Measurements from ENCODE around the gene TWIST2. TPM values are rescaled to one million over a fixed set of nuclear protein-coding genes. Genes with fewer than 3 reads are reported as not detected.

The TWIST2 gene
- total RNA-seq, 2 donors from 2014 or later, result 23.5 to 52.9 TPM

DNA sequence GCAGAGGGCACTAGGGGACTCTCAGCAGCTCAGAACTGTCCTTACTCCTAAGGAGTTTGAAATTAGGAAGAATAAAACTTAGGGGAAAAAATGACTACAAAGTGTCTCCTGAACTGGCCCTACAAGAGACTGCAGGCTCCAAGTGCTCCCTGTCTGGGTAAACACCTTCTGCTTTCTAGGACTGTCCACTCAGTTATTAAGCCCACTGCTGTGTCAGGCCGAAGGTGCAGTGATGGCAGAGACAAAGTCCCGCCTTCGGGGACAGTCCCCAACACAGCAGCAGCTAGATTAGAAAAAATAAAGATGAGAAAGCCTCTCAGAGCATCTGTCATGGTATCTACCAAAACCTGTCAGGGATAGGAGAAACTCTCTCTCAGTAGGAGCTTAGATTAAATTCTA lies 28.3 kb downstream of the TWIST2 start:
- Histone ChIP-seq H3K27ac (peak overlapping the region; percentile 62 to 68), H3K36me3 (no peaks in the 10 kb centered on the region), H3K27me3 (replicated peaks; ENCODE audit: insufficient read depth) (no peaks in the 10 kb centered on the region), H3K4me1 (replicated peaks) (no peaks in the 10 kb centered on the region), H3K9me3 (no peaks in the 10 kb centered on the region), H3K4me3 (no peak overlapping the region)
- WGBS, result 87% methylated on average over 3 of the region's 3 CpGs
- DNase-seq (ENCODE audit: low spot score), result no peak
- no peak for TF ChIP-seq POLR2A (IDR thresholded peaks at IDR 0.05)
- TF ChIP-seq, protein P1, sequence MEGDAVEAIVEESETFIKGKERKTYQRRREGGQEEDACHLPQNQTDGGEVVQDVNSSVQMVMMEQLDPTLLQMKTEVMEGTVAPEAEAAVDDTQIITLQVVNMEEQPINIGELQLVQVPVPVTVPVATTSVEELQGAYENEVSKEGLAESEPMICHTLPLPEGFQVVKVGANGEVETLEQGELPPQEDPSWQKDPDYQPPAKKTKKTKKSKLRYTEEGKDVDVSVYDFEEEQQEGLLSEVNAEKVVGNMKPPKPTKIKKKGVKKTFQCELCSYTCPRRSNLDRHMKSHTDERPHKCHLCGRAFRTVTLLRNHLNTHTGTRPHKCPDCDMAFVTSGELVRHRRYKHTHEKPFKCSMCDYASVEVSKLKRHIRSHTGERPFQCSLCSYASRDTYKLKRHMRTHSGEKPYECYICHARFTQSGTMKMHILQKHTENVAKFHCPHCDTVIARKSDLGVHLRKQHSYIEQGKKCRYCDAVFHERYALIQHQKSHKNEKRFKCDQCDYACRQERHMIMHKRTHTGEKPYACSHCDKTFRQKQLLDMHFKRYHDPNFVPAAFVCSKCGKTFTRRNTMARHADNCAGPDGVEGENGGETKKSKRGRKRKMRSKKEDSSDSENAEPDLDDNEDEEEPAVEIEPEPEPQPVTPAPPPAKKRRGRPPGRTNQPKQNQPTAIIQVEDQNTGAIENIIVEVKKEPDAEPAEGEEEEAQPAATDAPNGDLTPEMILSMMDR (IDR thresholded peaks at IDR 0.05), result no peak
- TF ChIP-seq POLR2AphosphoS5 (IDR thresholded peaks at IDR 0.05), result no peak
- intact Hi-C loops (cut with DNase I), result no loop called here

DNA sequence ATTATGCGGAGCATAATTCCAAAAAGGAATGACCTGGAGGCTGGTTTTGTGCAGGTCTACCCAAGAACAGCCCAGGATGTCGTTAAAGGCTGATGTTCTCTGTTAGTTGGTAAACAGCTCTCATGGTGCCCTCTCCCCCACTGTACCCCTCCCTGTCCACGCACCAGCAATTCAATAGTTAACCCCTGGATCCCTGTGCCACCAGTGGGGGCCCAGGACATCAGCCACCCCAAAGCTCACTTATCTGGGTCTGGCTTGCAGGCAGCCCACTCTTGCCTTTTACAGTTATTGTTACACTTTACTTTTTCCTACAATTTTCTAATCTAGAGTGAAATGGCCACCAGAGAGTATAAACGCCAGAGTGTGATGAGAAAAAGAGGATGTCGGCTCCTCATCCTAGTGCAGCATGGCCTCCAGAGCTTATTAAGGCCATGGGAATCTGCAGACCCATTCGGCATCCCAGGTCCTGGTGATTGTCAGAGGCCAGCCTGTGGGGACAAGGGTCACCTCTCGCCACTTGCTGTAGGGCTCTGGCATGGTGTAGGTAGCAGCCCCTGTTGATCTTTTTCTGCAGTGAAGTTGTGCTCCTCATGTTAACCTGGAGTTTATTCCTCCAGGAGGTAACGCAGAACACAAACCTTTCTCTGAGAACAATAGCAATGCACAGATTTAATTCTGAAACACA lies 30.3 kb downstream of the TWIST2 start:
- 87% methylated on average over 8 of the region's 8 CpGs for WGBS
- no peaks in the 10 kb centered on the region for H3K27me3 ChIP-seq (replicated peaks; ENCODE audit: insufficient read depth)
- H3K4me1 ChIP-seq (replicated peaks), result no peaks in the 10 kb centered on the region
- intact Hi-C loops (cut with DNase I), result no loop called here
- DNase-seq (ENCODE audit: low spot score), result no peak
- no peak overlapping the region for H3K4me3 ChIP-seq
- H3K27ac ChIP-seq, result peak overlapping the region in 1 of 2 donors; percentile 8
- no peaks in the 10 kb centered on the region for H3K36me3 ChIP-seq
- H3K9me3 ChIP-seq, result no peaks in the 10 kb centered on the region
- TF ChIP-seq POLR2AphosphoS5 (IDR thresholded peaks at IDR 0.05), result no peak
- TF ChIP-seq, protein P1 (IDR thresholded peaks at IDR 0.05), result no peak
- TF ChIP-seq POLR2A (IDR thresholded peaks at IDR 0.05), result no peak

DNA sequence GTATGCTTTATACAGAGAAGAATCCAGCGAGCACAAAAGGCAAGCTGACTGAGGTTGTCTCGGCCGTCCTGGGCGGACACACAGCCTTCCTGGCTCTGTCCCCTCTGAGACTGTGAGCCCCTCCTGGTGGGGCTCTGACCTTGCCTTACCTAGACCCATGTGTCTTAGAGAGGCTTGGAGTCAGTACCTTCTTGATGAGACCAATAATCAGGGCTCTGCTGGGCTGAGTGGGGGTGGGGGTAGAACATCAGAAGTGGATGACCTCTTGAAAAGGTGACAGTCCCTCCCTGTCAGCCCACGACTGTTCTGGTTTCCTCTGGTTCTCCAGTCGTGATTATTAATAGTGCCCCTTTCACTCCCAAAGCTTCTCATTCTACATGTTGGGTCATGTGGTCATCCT lies 31.2 kb downstream of the TWIST2 start:
- Histone ChIP-seq H3K4me1 (replicated peaks) (no peaks in the 10 kb centered on the region), H3K9me3 (no peaks in the 10 kb centered on the region), H3K27ac (no peak overlapping the region), H3K4me3 (no peak overlapping the region), H3K27me3 (replicated peaks; ENCODE audit: insufficient read depth) (no peaks in the 10 kb centered on the region), H3K36me3 (no peaks in the 10 kb centered on the region)
- DNase-seq (ENCODE audit: low spot score), result no peak
- intact Hi-C loops (cut with DNase I), result no loop called here
- 69% methylated on average over 6 of the region's 6 CpGs for WGBS
- TF ChIP-seq POLR2A (IDR thresholded peaks at IDR 0.05) (no peak), POLR2AphosphoS5 (IDR thresholded peaks at IDR 0.05) (no peak)
- TF ChIP-seq, protein P1 (IDR thresholded peaks at IDR 0.05), result no peak

DNA sequence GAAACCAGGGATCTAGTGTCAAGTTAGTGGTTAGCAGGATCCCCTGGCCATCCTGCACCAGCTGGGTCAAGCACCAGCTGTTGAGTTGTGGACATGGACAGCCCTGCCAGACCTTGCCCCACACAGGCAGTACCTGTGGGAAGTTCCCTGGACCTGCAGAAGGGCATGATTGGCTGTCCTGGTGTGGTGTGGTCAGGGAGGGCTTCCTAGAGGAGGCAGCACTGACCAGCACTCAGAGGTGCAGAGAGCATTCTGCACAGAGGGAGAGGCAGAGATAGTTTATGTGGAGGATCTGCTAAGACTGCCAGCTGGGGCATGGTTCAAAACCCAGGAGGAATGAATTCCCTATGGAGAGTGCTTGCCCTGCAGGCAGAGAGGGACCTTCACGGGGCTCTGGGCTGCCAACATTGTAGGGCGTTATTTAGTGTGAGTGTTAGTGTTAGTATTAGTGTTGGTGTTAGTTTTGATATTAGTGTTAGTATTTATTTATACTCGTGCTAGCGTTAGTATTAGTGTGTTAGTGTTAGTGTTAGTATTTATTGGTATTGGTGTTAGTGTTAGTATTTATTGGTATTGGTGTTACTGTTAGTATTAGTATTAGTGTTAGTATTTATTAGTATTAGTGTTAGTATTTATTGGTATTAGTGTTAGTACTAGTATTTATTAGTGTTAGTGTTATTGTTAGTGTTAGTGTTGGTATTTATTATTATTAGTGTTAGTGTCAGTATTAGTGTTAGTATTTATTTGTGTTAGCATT lies 31.9 kb downstream of the TWIST2 start:
- Histone ChIP-seq H3K27ac (no peak overlapping the region), H3K4me1 (replicated peaks) (no peaks in the 10 kb centered on the region), H3K4me3 (no peak overlapping the region), H3K9me3 (no peaks in the 10 kb centered on the region), H3K36me3 (no peaks in the 10 kb centered on the region), H3K27me3 (replicated peaks; ENCODE audit: insufficient read depth) (no peaks in the 10 kb centered on the region)
- no peak for DNase-seq (ENCODE audit: low spot score)
- TF ChIP-seq POLR2A (IDR thresholded peaks at IDR 0.05) (no peak), POLR2AphosphoS5 (IDR thresholded peaks at IDR 0.05) (no peak)
- TF ChIP-seq, protein P1 (IDR thresholded peaks at IDR 0.05), result no peak
- 90% methylated on average over 4 of the region's 4 CpGs for WGBS
- intact Hi-C loops (cut with DNase I), result no loop called here

Measured in prostate gland (tissue), 2 donors.